Stimulated activated CD8-positive, alpha-beta memory T cell treated with anti-CD3 and anti-CD28 coated beads, Interleukin-7, amount 100 ng/mL, for 24 hours (primary cell): ENCODE results near the gene GRIK4.
"Not testable (repeated sequence)": the region's sequence is repeated elsewhere in the genome, so short reads cannot be mapped to it uniquely, and the experiment has no call there.

ENCODE experiments used
- DNase-seq: peaks from one replicate; pipeline ENCODE4 v3.0.0-alpha.2; 2020; ENCODE audit warnings: low read depth

GRIK4 gene

DNA sequence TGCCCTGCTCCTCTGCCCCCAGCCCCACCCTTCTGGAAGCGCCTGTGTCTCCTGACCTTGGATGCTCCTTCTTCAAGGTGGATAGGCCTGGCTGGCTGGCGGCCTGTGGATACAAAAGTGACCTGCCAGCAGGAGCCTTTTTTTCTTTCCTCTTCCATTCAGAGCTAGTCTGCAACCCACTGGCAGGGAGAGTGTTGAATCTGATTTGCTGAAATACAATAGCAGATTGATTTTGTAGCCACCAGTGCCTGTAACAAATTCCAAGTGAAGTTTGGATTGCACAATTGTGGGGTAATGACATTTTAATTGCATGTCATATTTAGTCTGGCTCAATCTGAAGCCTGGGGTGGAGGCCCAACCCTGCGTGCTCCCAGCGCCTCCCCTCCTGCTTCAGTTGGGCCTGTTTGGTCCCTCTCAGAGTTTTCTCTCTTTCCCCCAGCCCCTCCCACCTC, 97.2 kb downstream of the GRIK4 start:
- no peak for DNase-seq

GRCh38 chr11:120610111-120610510, 98.6 kb downstream of the GRIK4 start:
- no peak for DNase-seq

DNA sequence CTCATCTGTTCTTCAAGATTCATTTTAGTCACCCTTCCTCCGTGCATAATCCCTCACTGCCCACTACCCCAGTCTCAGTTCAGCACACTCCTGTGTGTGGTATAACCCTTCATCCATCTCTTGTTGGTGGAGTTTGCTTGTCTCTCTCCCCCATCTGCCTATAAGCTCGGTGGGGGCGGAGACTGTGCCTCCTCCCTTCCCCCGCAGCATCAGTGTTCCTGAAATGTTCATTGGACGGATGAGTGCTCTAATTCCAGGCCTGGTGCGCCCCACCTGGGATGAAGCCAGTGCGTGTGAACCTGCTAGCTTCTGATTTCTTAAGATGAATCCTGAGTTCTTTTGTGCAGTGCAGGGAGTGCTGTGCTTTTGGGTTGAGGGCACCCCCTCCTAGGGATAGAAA, 100.0 kb downstream of the GRIK4 start:
- DNase-seq = no peak

DNA sequence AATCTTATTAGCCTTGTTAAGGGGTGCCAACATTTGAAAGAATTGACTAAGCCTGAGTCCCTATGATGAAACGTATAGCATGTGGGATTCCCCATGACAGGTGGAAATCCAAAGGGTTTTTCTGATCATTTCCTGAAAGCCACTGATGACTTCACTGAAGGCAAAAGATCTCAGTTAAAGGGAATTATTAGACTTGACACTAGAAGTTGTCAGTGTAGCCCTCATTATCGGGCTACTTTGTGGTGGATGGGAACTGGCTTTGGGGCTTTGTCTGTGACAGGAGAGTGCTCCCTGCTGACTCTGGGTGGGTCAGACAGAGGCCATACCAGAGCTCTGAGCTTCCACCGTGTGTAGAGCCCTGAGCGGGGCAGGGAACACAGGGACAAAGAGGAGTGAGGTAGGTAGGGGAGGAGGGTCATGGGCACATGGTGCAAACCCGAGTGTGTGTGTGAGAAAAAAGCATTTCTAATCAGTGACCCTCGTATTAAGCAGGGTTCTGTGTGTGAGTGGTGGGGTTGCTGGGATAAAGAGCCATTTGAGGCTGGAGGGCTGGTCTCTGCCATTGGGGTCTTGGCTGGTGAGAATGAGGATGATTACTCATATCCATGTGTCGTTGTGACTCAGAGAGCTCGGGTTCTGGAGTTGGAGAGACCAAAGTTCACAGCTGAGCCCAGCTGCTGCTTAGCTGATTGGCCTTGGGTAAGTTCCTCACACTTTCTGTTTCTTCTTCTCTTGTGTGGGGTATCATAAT, 101.1 kb downstream of the GRIK4 start:
- no peak for DNase-seq

- no peak for DNase-seq
Measured at GRCh38 chr11:120613264-120614226, 102.0 kb downstream of the GRIK4 start.

- DNase-seq = no peak
Measured at GRCh38 chr11:120615391-120615790, 103.8 kb downstream of the GRIK4 start.

DNA sequence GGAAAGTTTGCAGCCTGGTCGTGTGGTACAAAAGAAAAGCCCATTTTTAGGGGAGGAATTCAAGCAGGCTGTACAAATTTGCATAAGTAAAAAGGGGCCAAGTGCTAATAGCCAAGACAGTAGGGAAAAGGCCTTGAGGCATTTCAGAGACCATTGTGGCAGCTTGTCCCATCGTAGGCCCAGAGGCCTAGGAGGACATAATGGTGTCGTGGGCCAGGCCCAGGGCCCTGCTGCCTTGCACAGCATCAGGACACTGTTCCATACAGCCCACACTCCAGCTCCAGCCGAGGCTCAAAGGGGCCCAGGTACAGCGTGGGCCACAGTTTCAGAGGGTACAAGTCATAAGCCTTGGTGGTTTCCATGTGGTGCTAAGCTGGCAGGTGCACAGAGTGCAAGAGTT, 106.9 kb downstream of the GRIK4 start:
- DNase-seq = no peak

- DNase-seq = no peak
Measured at GRCh38 chr11:120622189-120622875, 110.8 kb downstream of the GRIK4 start.

DNA sequence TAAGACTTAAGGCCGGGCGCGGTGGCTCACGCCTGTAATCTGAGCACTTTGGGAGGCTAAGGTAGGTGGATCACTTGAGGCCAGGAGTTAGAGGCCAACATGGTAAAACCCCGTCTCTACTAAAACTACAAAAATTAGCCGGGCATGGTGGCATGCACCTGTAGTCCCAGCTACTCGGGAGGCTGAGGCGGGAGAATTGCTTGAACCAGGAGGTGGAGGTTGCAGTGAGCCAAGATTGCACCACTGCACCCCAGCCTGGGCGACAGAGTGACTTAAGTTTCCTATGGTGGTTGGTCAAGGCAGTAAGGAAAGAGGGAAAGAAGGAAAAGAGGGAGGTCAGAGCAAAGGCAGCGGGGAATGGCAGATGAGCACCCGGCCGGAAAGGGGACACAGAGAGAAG, 113.4 kb downstream of the GRIK4 start:
- not testable (repeated sequence) for DNase-seq

- no peak for DNase-seq
Measured at GRCh38 chr11:120625565-120625964, 114.0 kb downstream of the GRIK4 start.

GRCh38 chr11:120626791-120627190, 115.2 kb downstream of the GRIK4 start:
- DNase-seq = no peak

GRCh38 chr11:120627327-120628163, 116.0 kb downstream of the GRIK4 start:
- no peak for DNase-seq

DNA sequence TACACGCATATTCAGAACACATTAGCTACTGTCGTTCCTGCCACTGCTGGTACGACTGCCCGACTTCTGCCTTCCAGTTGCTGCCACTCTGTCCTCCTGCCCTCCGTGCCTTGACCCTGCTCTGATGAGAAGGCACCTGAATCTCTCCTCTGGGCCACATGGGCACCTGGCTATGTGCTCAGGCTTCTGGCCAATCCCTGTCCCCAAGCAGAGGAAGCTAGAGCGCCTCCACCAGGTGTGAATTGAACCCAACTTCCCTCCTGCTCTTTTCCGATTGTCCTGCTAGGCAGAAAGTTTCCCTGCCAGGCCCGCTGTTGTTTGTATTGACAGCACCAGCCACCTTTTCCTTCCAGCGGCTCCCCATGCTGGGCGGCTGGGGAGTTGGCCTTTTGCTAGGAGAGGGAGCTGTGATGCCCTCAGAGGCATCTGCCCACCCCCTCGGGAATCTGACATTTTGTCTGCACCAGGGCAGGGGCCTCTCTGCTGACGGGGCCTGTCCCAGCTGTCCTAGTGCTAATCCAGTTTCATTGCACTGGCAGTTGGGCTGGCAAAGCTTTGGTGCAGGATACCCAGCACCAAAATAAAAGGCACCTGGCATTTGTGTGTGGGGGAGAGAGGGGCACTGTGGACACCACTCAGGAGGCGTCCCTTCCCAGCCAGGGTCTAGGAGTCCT, 118.0 kb downstream of the GRIK4 start:
- no peak for DNase-seq

DNA sequence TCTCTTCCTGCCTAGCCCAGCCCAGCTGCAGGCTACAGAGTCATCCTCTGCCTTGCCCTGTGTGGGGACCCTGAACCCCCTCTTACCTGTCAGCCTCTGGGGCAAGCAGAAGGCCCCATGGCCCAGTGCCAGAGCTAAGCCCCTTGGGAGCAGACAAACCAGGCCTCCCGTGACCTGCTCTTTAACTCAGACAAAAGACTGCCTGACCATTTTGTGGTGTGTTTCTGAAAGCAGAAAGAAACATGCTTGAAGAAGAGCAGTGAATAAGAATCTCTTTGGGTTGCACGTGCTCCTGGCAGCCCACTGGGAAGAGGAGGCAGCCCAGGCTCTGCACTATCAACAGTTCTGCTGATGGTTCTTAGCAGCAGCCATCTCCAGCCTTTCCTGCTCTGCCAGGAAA, 118.6 kb downstream of the GRIK4 start:
- DNase-seq = no peak

GRCh38 chr11:120632579-120632978, 121.0 kb downstream of the GRIK4 start:
- DNase-seq = no peak

GRCh38 chr11:120633616-120634393, 122.3 kb downstream of the GRIK4 start:
- no peak for DNase-seq

- DNase-seq = no peak
Measured at GRCh38 chr11:120634706-120635105, 123.2 kb downstream of the GRIK4 start.

DNA sequence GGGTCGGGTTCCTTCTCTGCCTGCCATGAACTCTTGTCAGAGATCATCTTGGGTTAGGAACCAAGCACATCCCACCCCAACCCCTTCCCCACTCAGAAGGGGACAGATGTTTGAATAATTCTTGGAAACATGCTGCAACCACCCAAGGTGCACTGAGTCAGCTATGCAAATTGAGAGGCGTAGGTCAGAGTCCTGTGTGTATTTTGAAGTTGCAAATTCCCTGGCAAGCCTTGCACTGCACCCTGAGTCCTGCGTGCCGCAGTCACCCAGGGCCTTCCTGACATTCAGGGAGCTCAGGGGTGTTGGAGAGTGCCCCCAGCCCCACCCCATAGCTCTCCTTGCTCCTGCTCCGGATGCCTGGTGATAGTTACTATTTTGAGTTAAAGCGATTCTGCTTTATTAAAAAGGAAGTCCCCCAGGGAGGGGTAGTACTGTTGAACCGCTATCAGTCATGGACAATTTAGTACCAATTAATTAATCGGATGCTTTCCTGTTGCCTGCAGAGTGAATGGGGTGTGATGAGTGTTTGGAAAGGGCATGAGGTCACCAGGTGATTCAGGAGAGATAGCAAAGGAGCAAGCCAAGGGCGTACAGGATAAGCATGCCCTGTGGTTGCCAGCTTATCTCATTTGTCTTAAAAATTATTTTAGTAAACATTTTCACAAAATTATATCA, 123.7 kb downstream of the GRIK4 start:
- no peak for DNase-seq

GRCh38 chr11:120637131-120637530, 125.6 kb downstream of the GRIK4 start:
- no peak for DNase-seq
